Keratinocyte (primary cell): Measurements from ENCODE around the gene PACRGL. TPM values are rescaled to one million over a fixed set of nuclear protein-coding genes. Genes with fewer than 3 reads are reported as not detected.

Experiments
- DNase-seq: peaks from one replicate; pipeline ENCODE4 v3.0.0-alpha.2; 2011; ENCODE audit warnings: low read depth, missing footprints, low spot score
- FAIRE-seq: peaks from 2 replicates; lab custom pipeline; 2011; peaks lifted over from hg19 to GRCh38; lab: Jason Lieb, UNC
- H2AFZ ChIP-seq: 2 replicates; pipeline ENCODE4 v1.6.0; 2012; ENCODE audit warnings: low read length, control low read depth, inconsistent platforms; ENCODE audit not compliant: control insufficient read depth
- H3K27ac ChIP-seq: 2 replicates; pipeline ENCODE4 v1.5.1; 2011; ENCODE audit warnings: low read length; ENCODE audit not compliant: control insufficient read depth, insufficient read depth
- H3K27me3 ChIP-seq: 3 replicates; pipeline ENCODE4 v1.6.0; 2011; ENCODE audit warnings: low read length; ENCODE audit not compliant: control insufficient read depth, insufficient read depth; ENCODE audit errors: extremely low read depth
- H3K36me3 ChIP-seq, 2 experiments: 2 replicates in 1 of 2; 3 replicates in 1 of 2; pipeline ENCODE4 v1.5.1; 2011; ENCODE audit warnings: low read length in 2 of 2, mild to moderate bottlenecking in 1 of 2; ENCODE audit not compliant: control insufficient read depth in 2 of 2, insufficient read depth in 2 of 2; ENCODE audit errors: extremely low read depth in 1 of 2
- H3K4me1 ChIP-seq: 3 replicates; pipeline ENCODE4 v1.5.1; 2011; ENCODE audit warnings: low read length; ENCODE audit not compliant: control insufficient read depth, insufficient read depth; ENCODE audit errors: extremely low read depth
- H3K4me2 ChIP-seq: 3 replicates; pipeline ENCODE4 v1.6.0; 2011; ENCODE audit warnings: low read depth, low read length; ENCODE audit not compliant: control insufficient read depth, insufficient read depth; ENCODE audit errors: extremely low read depth
- H3K4me3 ChIP-seq, 3 experiments: fragments of 200-600 bp in 1 of 3; sonication (generic) in 1 of 3; 2 replicates in 2 of 3; 3 replicates in 1 of 3; pipeline ENCODE4 v1.5.1; 2011 to 2016; ENCODE audit warnings: low read length in 3 of 3, mild to moderate bottlenecking in 3 of 3, control low read depth in 2 of 3, inconsistent platforms in 1 of 3, low read depth in 1 of 3, mixed read lengths in 1 of 3, mixed run types in 1 of 3, moderate library complexity in 1 of 3; ENCODE audit not compliant: control insufficient read depth in 2 of 3, insufficient read depth in 2 of 3; ENCODE audit errors: extremely low read depth in 1 of 3
- H3K79me2 ChIP-seq: 2 replicates; pipeline ENCODE4 v1.6.0; 2012; ENCODE audit warnings: low read length; ENCODE audit not compliant: control insufficient read depth, insufficient read depth
- H3K9ac ChIP-seq: 3 replicates; pipeline ENCODE4 v1.6.0; 2011; ENCODE audit warnings: low read length; ENCODE audit not compliant: control insufficient read depth, insufficient read depth; ENCODE audit errors: extremely low read depth
- H3K9me1 ChIP-seq: 3 replicates; pipeline ENCODE4 v1.6.0; 2011; ENCODE audit warnings: low read length; ENCODE audit not compliant: control insufficient read depth, insufficient read depth; ENCODE audit errors: extremely low read depth
- H3K9me3 ChIP-seq: 2 replicates; pipeline ENCODE4 v1.5.1; 2012; ENCODE audit warnings: low read depth, low read length; ENCODE audit not compliant: control insufficient read depth
- H4K20me1 ChIP-seq: 3 replicates; pipeline ENCODE4 v1.6.0; 2011; ENCODE audit warnings: low read length; ENCODE audit not compliant: control insufficient read depth, insufficient read depth; ENCODE audit errors: extremely low read depth
- EZH2 ChIP-seq: IDR thresholded peaks from one replicate; pipeline ENCODE4 v1.6.1; 2012; ENCODE audit warnings: inconsistent platforms, mild to moderate bottlenecking, low read length, moderate library complexity
- dilution Hi-C: fragments of 300-500 bp; cut with MboI; formaldehyde crosslinking; loops from one replicate; pipeline ENCODE4 v1.7.0; 2020; ENCODE audit warnings: low sequenced_read_pairs; ENCODE audit not compliant: extremely low pct_ligation_motif_present
- polyA plus RNA-seq, 5 experiments: library from polyadenylated mRNA; depleted of rRNA in 3 of 5; stranded (reverse) in 3 of 5; stranded (forward) in 1 of 5; unstranded in 1 of 5; fragments of >200 nt; gene quantifications; 1 replicate in 1 of 5; 2 replicates in 3 of 5; 3 replicates in 1 of 5; pipeline versions ENCODE4 v1.2.1 to v1.2.3, GENCODE V29; 2011 to 2012; ENCODE audit warnings: missing spikeins in 2 of 5, low read depth in 1 of 5, low replicate concordance in 1 of 5
- TF ChIP-seq, protein P1 (sequence below), 3 experiments: IDR thresholded peaks in 1 of 3; conservative IDR thresholded peaks in 1 of 3; optimal IDR thresholded peaks in 1 of 3; 2 replicates in 2 of 3; 3 replicates in 1 of 3; pipeline versions ENCODE3 to v1.5.1; 2011; ENCODE audit warnings: low read length in 3 of 3, mild to moderate bottlenecking in 3 of 3, moderate library complexity in 2 of 3, control low read depth in 1 of 3, inconsistent platforms in 1 of 3; ENCODE audit not compliant: insufficient read depth in 2 of 3; ENCODE audit errors: extremely low read depth in 1 of 3

PACRGL gene
- polyA plus RNA-seq, 1 donor (not counting 4 experiments of a cell fraction or from before 2014, with no cell fraction given), result 18.2 TPM

DNA sequence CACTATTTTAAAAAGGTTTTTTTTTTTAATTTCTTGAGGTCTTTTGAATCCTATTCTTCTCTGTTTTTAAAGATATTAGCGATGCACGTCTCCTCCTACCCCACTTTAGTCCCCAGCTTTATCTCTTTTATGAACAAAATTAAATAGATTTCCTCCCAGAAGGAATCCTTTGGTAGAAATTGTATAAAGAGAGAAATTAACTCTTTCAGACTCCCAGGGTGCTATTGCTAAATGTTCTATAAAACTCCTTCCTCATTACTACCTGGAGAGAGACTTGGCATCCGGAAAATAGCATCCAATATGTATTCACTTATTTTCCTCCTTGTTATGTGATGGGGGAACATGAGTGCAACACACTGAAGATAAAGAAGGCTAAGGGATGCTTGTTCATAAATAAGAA lies 16.5 kb upstream of the PACRGL start:
- Histone ChIP-seq H3K9ac (no peak overlapping the region), H3K36me3 (no peaks in the 10 kb centered on the region)

GRCh38 chr4:20684852-20685763 lies 15.2 kb upstream of the PACRGL start:
- Histone ChIP-seq H3K4me2 (no peak overlapping the region), H2AFZ (no peak overlapping the region), H3K36me3 (no peaks in the 10 kb centered on the region), H3K4me1 (no peaks in the 10 kb centered on the region), H3K27me3 (peaks cover 3% of the 10 kb centered on the region), H3K4me3 (no peak overlapping the region), H4K20me1 (no peaks in the 10 kb centered on the region), H3K9me1 (no peaks in the 10 kb centered on the region), H3K9me3 (no peaks in the 10 kb centered on the region), H3K9ac (no peak overlapping the region), H3K79me2 (no peaks in the 10 kb centered on the region), H3K27ac (no peak overlapping the region)
- dilution Hi-C loops, result no loop called here
- no peak for DNase-seq
- no peak for TF ChIP-seq EZH2
- TF ChIP-seq, protein P1, sequence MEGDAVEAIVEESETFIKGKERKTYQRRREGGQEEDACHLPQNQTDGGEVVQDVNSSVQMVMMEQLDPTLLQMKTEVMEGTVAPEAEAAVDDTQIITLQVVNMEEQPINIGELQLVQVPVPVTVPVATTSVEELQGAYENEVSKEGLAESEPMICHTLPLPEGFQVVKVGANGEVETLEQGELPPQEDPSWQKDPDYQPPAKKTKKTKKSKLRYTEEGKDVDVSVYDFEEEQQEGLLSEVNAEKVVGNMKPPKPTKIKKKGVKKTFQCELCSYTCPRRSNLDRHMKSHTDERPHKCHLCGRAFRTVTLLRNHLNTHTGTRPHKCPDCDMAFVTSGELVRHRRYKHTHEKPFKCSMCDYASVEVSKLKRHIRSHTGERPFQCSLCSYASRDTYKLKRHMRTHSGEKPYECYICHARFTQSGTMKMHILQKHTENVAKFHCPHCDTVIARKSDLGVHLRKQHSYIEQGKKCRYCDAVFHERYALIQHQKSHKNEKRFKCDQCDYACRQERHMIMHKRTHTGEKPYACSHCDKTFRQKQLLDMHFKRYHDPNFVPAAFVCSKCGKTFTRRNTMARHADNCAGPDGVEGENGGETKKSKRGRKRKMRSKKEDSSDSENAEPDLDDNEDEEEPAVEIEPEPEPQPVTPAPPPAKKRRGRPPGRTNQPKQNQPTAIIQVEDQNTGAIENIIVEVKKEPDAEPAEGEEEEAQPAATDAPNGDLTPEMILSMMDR (optimal IDR thresholded peaks at IDR 0.05 in 1 of 3, IDR thresholded peaks at IDR 0.05 in 1 of 3, conservative IDR thresholded peaks at IDR 0.05 in 1 of 3; ENCODE audit: extremely low read depth in 1 of 3, insufficient read depth in 2 of 3, low read length in 3 of 3), result peak in 1 of 3 experiments; percentile 27
- FAIRE-seq, result peak; percentile 13

More for the DNA sequence above, 16.5 kb upstream of the PACRGL start:
- Histone ChIP-seq H3K4me1 (no peaks in the 10 kb centered on the region), H3K4me2 (no peak overlapping the region), H3K9me3 (no peaks in the 10 kb centered on the region), H2AFZ (no peak overlapping the region), H3K27ac (no peak overlapping the region), H3K79me2 (no peaks in the 10 kb centered on the region), H3K9me1 (no peaks in the 10 kb centered on the region), H3K27me3 (peaks cover 3% of the 10 kb centered on the region), H4K20me1 (no peaks in the 10 kb centered on the region), H3K4me3 (no peak overlapping the region)
- TF ChIP-seq, protein P1 (optimal IDR thresholded peaks at IDR 0.05 in 1 of 3, IDR thresholded peaks at IDR 0.05 in 1 of 3, conservative IDR thresholded peaks at IDR 0.05 in 1 of 3; ENCODE audit: extremely low read depth in 1 of 3, insufficient read depth in 2 of 3, low read length in 3 of 3), result no peak
- no peak for TF ChIP-seq EZH2
- dilution Hi-C loops, result no loop called here
- DNase-seq (no peak), FAIRE-seq (no peak)
